HEK293 (cell line): ENCODE measurements around the gene HSCB.
A peak's percentile ranks its signal among the peaks of the same experiment; 100 is the strongest.

Source experiments
- GLI4 ChIP-seq: fragments of 450-650 bp; formaldehyde crosslinking; IDR thresholded peaks from 2 replicates; pipeline ENCODE4 v1.5.1; 2016; ENCODE audit warnings: missing biosample characterization, missing genetic modification characterization
- GLIS2 ChIP-seq: fragments of 450-650 bp; formaldehyde crosslinking; IDR thresholded peaks from 2 replicates; pipeline ENCODE4 v1.5.1; 2016; ENCODE audit warnings: missing biosample characterization, missing genetic modification characterization
- RBAK ChIP-seq: fragments of 450-650 bp; formaldehyde crosslinking; IDR thresholded peaks from 2 replicates; pipeline ENCODE4 v1.5.1; 2016; ENCODE audit warnings: missing biosample characterization, missing genetic modification characterization
- REST ChIP-seq: fragments of 450-650 bp; formaldehyde crosslinking; IDR thresholded peaks from 2 replicates; pipeline ENCODE4 v1.5.1; 2016; ENCODE audit warnings: missing biosample characterization, missing genetic modification characterization
- SALL2 ChIP-seq: fragments of 450-650 bp; formaldehyde crosslinking; IDR thresholded peaks from 2 replicates; pipeline ENCODE4 v1.5.0; 2017; ENCODE audit warnings: missing biosample characterization, mild to moderate bottlenecking, missing genetic modification characterization, borderline replicate concordance
- ZBTB49 ChIP-seq: fragments of 450-650 bp; formaldehyde crosslinking; IDR thresholded peaks from 2 replicates; pipeline ENCODE4 v1.5.1; 2016; ENCODE audit warnings: missing biosample characterization, missing genetic modification characterization, low read depth
- ZIC2 ChIP-seq: fragments of 450-650 bp; formaldehyde crosslinking; IDR thresholded peaks from 2 replicates; pipeline ENCODE4 v1.5.1; 2016; ENCODE audit warnings: missing biosample characterization, missing genetic modification characterization
- ZNF16 ChIP-seq: fragments of 450-650 bp; formaldehyde crosslinking; IDR thresholded peaks from 2 replicates; pipeline ENCODE4 v1.5.1; 2016; ENCODE audit warnings: low read depth, missing biosample characterization, missing genetic modification characterization
- ZNF184 ChIP-seq: fragments of 450-650 bp; IDR thresholded peaks from 2 replicates; pipeline ENCODE4 v1.5.1; 2018; ENCODE audit warnings: missing biosample characterization, mild to moderate bottlenecking, missing genetic modification characterization
- ZNF2 ChIP-seq: fragments of 450-650 bp; formaldehyde crosslinking; IDR thresholded peaks from 2 replicates; pipeline ENCODE4 v1.5.1; 2016; ENCODE audit warnings: missing biosample characterization, missing genetic modification characterization
- ZNF223 ChIP-seq: fragments of 450-650 bp; formaldehyde crosslinking; IDR thresholded peaks from 2 replicates; pipeline ENCODE4 v1.5.1; 2016; ENCODE audit warnings: missing biosample characterization, missing genetic modification characterization
- ZNF324 ChIP-seq: fragments of 450-650 bp; formaldehyde crosslinking; IDR thresholded peaks from 2 replicates; pipeline ENCODE4 v1.5.1; 2016; ENCODE audit warnings: missing biosample characterization, missing genetic modification characterization
- ZNF335 ChIP-seq: fragments of 450-650 bp; formaldehyde crosslinking; conservative IDR thresholded peaks from 2 replicates; pipeline ENCODE4 v1.5.1; 2016; ENCODE audit warnings: missing biosample characterization, missing genetic modification characterization
- ZNF350 ChIP-seq: fragments of 450-650 bp; formaldehyde crosslinking; IDR thresholded peaks from 2 replicates; pipeline ENCODE4 v1.5.0; 2017; ENCODE audit warnings: missing biosample characterization, mild to moderate bottlenecking, missing genetic modification characterization
- ZNF514 ChIP-seq: fragments of 450-650 bp; formaldehyde crosslinking; IDR thresholded peaks from 2 replicates; pipeline ENCODE4 v1.5.1; 2016; ENCODE audit warnings: missing biosample characterization, missing genetic modification characterization
- ZNF521 ChIP-seq: fragments of 450-650 bp; formaldehyde crosslinking; IDR thresholded peaks from 2 replicates; pipeline ENCODE4 v1.5.1; 2017; ENCODE audit warnings: missing biosample characterization, mild to moderate bottlenecking, missing genetic modification characterization
- ZNF677 ChIP-seq: fragments of 450-650 bp; IDR thresholded peaks from 2 replicates; pipeline ENCODE4 v1.5.0; 2018; ENCODE audit warnings: missing biosample characterization, mild to moderate bottlenecking, missing genetic modification characterization, moderate library complexity
- ZNF777 ChIP-seq: fragments of 450-650 bp; formaldehyde crosslinking; IDR thresholded peaks from 2 replicates; pipeline ENCODE4 v1.5.1; 2017; ENCODE audit warnings: missing biosample characterization, missing genetic modification characterization, borderline replicate concordance
- ZNF785 ChIP-seq: fragments of 450-650 bp; formaldehyde crosslinking; IDR thresholded peaks from 2 replicates; pipeline ENCODE4 v1.5.1; 2016; ENCODE audit warnings: missing biosample characterization, missing genetic modification characterization
- ZNF830 ChIP-seq: fragments of 450-650 bp; IDR thresholded peaks from 2 replicates; pipeline ENCODE4 v1.5.0; 2018; ENCODE audit warnings: missing biosample characterization, missing genetic modification characterization, low read depth, mild to moderate bottlenecking, moderate library complexity
- TF ChIP-seq, protein P1 (sequence below): fragments of 450-650 bp; formaldehyde crosslinking; IDR thresholded peaks from 2 replicates; pipeline ENCODE4 v1.5.1; 2016; ENCODE audit warnings: missing biosample characterization, missing genetic modification characterization
- TF ChIP-seq, protein P2 (sequence below): fragments of 450-650 bp; formaldehyde crosslinking; IDR thresholded peaks from 2 replicates; pipeline ENCODE4 v1.5.1; 2017; ENCODE audit warnings: missing biosample characterization, missing genetic modification characterization
- TF ChIP-seq, protein P3 (sequence below): fragments of 450-650 bp; formaldehyde crosslinking; IDR thresholded peaks from 2 replicates; pipeline ENCODE4 v1.5.1; 2016; ENCODE audit warnings: missing biosample characterization, missing genetic modification characterization
- TF ChIP-seq, protein P4 (sequence below): fragments of 450-650 bp; formaldehyde crosslinking; IDR thresholded peaks from 2 replicates; pipeline ENCODE4 v1.5.1; 2016; ENCODE audit warnings: missing biosample characterization, missing genetic modification characterization

The HSCB gene

GRCh38 chr22:28798810-28799605 is 57.2 kb downstream of the HSCB start (continued):
- TF ChIP-seq ZNF677 (no peak), RBAK (tag by site-specific recombination) (no peak; the same call in 1 of the 2 replicates), ZNF2 (tag by site-specific recombination) (no peak), ZNF335 (tag by site-specific recombination) (peak; percentile 28; the same call in 1 of the 2 replicates), ZNF350 (tag by site-specific recombination) (no peak), ZNF184 (tag by site-specific recombination) (no peak), ZBTB49 (tag by site-specific recombination) (no peak), SALL2 (no peak), ZNF514 (tag by site-specific recombination) (no peak), GLIS2 (tag by site-specific recombination) (no peak), ZNF223 (tag by site-specific recombination) (no peak), ZNF830 (tag by site-specific recombination) (no peak), ZIC2 (tag by site-specific recombination) (peak; percentile 36), ZNF777 (tag by site-specific recombination) (no peak), ZNF324 (tag by site-specific recombination) (peak; percentile 75), ZNF785 (tag by site-specific recombination) (no peak), ZNF16 (tag by site-specific recombination) (no peak), GLI4 (no peak), ZNF521 (tag by site-specific recombination) (no peak), REST (no peak)
- TF ChIP-seq, protein P1, sequence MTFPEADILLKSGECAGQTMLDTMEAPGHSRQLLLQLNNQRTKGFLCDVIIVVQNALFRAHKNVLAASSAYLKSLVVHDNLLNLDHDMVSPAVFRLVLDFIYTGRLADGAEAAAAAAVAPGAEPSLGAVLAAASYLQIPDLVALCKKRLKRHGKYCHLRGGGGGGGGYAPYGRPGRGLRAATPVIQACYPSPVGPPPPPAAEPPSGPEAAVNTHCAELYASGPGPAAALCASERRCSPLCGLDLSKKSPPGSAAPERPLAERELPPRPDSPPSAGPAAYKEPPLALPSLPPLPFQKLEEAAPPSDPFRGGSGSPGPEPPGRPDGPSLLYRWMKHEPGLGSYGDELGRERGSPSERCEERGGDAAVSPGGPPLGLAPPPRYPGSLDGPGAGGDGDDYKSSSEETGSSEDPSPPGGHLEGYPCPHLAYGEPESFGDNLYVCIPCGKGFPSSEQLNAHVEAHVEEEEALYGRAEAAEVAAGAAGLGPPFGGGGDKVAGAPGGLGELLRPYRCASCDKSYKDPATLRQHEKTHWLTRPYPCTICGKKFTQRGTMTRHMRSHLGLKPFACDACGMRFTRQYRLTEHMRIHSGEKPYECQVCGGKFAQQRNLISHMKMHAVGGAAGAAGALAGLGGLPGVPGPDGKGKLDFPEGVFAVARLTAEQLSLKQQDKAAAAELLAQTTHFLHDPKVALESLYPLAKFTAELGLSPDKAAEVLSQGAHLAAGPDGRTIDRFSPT (tag by site-specific recombination) = no peak
- TF ChIP-seq, protein P2, sequence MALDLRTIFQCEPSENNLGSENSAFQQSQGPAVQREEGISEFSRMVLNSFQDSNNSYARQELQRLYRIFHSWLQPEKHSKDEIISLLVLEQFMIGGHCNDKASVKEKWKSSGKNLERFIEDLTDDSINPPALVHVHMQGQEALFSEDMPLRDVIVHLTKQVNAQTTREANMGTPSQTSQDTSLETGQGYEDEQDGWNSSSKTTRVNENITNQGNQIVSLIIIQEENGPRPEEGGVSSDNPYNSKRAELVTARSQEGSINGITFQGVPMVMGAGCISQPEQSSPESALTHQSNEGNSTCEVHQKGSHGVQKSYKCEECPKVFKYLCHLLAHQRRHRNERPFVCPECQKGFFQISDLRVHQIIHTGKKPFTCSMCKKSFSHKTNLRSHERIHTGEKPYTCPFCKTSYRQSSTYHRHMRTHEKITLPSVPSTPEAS (tag by site-specific recombination) = no peak
- TF ChIP-seq, protein P3, sequence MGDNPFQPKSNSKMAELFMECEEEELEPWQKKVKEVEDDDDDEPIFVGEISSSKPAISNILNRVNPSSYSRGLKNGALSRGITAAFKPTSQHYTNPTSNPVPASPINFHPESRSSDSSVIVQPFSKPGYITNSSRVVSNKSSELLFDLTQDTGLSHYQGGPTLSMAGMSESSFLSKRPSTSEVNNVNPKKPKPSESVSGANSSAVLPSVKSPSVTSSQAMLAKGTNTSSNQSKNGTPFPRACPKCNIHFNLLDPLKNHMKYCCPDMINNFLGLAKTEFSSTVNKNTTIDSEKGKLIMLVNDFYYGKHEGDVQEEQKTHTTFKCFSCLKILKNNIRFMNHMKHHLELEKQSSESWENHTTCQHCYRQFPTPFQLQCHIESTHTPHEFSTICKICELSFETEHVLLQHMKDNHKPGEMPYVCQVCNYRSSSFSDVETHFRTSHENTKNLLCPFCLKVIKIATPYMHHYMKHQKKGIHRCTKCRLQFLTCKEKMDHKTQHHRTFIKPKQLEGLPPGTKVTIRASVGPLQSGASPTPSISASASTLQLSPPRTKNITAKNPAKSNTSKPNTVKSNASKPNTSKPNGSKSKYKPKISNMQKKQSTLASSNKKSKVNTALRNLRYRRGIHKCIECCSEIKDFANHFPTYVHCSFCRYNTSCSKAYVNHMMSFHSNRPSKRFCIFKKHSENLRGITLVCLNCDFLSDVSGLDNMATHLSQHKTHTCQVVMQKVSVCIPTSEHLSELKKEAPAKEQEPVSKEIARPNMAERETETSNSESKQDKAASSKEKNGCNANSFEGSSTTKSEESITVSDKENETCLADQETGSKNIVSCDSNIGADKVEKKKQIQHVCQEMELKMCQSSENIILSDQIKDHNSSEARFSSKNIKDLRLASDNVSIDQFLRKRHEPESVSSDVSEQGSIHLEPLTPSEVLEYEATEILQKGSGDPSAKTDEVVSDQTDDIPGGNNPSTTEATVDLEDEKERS (tag by site-specific recombination) = no peak
- TF ChIP-seq, protein P4, sequence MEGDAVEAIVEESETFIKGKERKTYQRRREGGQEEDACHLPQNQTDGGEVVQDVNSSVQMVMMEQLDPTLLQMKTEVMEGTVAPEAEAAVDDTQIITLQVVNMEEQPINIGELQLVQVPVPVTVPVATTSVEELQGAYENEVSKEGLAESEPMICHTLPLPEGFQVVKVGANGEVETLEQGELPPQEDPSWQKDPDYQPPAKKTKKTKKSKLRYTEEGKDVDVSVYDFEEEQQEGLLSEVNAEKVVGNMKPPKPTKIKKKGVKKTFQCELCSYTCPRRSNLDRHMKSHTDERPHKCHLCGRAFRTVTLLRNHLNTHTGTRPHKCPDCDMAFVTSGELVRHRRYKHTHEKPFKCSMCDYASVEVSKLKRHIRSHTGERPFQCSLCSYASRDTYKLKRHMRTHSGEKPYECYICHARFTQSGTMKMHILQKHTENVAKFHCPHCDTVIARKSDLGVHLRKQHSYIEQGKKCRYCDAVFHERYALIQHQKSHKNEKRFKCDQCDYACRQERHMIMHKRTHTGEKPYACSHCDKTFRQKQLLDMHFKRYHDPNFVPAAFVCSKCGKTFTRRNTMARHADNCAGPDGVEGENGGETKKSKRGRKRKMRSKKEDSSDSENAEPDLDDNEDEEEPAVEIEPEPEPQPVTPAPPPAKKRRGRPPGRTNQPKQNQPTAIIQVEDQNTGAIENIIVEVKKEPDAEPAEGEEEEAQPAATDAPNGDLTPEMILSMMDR (tag by site-specific recombination) = no peak
